Measurements from ENCODE around the gene HTR4.

DNA sequence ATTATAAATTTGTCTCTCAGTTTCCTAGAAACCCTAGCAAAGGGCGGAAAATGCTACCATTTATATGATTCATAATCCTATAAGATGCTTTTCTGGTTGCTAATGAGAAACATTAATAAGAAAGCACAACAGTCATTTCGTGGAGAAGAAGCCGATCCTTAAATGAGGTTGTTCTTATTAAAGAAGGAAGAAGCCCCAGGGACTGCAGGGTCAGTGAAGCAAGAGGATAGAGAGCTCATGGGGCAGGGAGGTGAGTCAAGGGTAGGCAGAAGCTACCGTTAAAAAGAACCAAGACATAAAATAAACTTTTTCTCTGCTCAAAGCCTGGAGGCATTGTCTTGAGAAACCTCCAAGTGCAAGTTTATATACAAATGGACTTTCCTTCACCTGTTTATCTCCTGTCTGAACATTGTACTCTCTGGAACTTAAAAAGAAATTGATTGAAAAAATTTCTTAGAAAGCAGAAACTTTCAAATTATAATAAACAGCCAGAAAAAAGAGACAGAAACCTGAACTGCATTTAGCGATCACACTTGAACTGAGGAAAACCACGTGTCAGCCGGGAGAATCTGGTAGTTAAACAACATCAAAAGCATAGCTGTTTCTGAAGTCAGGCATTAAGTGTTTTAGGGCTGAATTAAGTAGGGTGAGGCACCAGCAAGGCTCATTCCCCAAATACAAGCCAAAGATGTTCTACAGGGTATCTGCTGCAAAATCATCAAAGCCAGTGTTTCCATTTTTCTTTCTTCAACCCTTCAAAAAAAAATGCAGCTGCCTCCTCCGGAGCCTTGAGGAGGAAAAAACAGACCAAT is 21.9 kb downstream of the HTR4 start:
- TF ChIP-seq POLR2A (IDR thresholded peaks at IDR 0.05; ENCODE audit: low read length) = no peak
- TF ChIP-seq GATA1 (IDR thresholded peaks at IDR 0.05; ENCODE audit: low read depth, low read length) = no peak
